HG02970 (cell line): ENCODE results near the gene PRDM11.

Source experiments
- ATAC-seq: cut with Tn5 transposase; IDR thresholded peaks from one replicate; pipeline ENCODE4 v1.9.1; 2021; ENCODE audit warnings: mild to moderate bottlenecking, moderate library complexity, moderate number of reproducible peaks; ENCODE audit not compliant: unreplicated experiment, low FRiP score

PRDM11 gene

DNA sequence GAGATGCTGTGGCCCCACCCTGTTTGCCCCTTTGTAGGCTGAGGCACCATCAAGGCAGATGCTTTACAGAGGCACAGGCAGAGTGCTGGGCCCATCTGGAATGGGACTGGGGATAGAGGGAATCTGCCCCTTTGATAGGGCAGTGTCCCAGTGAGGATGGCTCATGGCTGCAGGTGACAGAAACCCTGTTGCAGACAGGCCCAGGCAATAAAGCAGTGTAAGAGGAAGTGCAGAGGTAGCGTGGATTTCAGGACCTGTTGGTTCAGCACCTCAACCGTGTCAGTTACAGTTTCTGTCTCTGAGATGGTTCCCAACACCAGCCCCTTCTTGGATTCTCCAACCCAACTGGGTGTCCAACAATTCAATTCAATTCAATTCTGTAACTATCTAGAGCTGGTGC lies 25.1 kb downstream of the PRDM11 start:
- ATAC-seq = no peak

DNA sequence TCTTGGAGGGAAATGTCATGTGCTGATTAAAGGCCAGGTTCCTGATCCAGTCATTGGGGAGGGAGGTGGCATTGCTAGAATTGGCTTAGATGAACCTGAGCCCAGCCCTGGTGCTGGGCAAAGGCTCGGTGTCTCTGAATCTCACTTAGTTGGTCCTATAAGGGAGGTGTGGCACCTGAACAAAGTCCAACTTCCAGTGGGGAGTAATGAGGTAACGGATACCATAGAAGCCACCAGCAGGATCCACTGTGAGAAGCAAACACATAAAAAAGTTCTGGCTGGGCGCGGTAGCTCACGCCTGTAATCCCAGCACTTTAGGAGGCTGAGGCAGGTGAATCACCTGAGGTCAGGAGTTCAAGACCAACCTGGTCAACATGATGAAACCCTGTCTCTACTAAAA lies 26.6 kb downstream of the PRDM11 start:
- ATAC-seq = no peak

DNA sequence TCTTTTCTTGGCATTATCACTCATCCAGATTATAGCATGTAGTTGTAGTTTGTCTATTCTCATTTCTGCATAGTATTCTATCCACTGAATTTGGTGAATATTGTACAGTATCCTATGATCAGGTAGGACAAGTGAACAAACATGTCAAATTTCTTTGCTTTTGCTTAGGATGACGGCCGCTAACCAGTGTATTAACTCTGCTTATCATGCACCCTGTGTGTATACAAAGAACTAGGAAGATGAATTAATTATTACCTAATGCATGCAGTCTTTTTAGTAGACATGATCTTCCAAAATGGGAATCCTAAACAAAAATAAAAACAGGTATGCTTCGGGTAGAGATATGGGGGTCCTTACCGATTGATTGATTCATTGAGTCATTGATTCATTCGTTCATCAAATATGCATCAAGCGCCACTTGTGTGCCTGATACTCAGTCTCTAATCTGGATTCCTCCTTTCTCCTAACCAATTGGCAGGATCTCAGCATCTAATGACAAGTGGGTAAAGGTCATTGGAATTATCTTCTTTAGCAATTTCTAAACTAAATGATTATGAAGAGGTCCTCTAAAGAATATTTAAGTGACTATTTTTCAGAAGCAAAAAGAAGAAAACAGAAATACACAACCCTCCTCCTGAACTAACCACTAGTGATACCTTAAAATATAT lies 27.9 kb downstream of the PRDM11 start:
- ATAC-seq = no peak

DNA sequence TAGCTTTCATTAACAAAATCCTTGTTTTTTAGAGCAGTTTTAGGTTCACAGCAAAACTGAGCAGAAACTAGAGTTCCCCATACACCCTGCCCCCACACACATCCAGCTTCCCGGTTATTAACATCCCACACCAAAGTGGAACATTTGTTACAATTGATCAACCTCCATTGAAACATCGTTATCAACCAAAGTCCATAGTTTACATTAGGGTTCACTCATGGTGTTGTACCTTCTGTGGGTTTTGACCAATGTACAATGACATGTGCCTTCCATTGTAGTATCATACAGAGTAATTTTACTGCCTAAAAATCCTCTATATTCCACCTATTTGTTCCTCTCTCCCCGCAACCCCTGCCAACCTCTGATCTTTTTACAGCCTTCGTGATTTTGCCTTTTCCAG lies 28.5 kb downstream of the PRDM11 start:
- ATAC-seq = no peak

DNA sequence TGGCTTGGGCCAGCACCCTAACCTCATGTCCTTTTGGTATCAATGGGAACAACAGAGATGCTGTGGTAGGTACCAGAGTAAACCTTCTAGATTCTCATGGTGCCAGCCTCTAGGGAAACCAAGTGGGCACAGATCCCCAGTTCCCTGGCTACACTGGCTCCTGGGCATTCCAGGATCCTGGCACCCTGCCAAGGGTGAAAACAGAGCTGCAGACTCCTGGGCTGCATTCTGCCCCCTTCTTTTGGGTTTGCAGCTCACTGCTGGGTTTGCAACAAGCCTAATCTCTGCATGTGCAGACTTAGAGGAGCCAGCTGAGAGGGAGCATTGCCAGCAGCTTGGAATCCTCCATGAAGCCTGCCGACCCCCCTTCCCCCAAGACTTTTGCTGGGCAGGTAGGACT lies 30.6 kb downstream of the PRDM11 start:
- ATAC-seq = no peak

DNA sequence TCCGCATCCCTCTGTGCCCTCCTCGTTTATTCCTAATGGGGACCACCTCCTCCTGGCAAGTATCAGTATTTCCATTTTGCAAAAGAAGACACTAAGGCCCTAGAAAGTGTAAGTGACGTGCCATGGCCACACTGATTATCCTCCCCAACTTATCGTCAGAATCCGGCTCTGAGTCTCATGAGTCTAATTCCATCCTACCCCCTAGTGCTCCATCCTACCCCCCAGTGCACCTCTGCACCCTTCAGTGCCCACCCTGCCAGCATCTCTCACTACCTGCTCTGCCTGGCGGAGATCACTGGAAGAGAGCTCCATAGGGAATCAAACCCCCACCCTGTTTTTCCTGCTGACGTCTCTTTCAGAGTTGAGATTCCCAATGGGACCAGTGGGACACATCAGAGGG lies 31.8 kb downstream of the PRDM11 start:
- ATAC-seq = no peak

DNA sequence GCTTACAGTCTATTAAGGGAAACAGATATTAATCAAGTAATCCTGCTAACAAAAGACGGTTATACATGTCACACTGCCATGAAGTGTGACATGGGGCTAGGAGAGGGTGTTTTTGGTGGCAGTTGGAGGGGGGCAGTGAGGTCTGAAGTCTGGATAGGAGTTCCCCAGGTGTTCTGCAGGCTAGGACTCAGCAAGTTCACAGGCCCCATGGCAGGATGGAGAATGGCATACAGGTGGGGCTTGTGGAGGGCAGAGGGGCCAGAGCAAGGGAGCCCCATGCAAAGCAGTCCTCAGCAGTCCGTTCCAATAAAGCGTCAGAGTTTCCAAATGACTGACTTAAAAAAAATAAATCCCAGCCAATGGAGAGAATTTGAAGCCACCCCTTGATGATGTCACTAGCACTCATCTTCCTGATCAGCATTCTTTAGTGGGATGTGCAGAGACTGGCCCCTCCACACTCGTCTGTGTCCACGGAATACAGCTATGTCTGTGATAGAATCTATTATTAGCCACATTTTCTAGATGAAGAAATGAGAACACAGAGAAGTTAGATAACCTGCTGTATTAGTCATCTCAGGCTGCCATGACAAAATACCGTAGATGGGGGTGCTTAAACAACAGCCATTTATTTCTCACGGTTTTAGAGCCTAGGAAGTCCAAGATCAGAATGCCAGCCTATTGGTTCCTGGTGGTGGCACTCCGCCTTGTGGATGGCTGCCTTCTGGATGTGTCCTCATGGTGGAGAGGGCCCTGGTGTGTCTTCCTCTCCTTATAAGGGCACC lies 32.6 kb downstream of the PRDM11 start:
- ATAC-seq = no peak

DNA sequence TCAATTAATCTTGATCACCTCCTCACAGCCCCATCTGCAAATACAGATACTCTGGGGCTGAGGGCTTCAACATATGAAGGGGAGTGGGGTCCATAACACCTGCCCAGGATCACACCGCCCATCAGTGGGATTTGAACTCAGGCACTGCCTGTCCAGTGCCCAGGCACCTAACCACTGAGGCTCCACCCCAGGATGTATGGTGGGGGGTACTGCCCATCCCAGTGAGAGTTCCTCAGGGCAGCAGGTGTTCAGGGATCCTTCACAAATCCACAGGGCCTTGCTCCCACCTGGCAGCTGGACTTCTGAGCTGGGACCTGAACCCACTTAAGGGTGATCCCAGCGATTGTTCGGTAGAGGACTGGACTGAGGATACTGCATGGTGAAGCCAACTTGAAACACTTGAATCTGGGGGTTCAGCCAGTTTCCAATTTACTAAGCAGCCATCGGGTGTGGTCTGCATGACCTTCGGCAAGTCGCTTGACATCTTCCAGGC lies 33.3 kb downstream of the PRDM11 start:
- no peak for ATAC-seq

DNA sequence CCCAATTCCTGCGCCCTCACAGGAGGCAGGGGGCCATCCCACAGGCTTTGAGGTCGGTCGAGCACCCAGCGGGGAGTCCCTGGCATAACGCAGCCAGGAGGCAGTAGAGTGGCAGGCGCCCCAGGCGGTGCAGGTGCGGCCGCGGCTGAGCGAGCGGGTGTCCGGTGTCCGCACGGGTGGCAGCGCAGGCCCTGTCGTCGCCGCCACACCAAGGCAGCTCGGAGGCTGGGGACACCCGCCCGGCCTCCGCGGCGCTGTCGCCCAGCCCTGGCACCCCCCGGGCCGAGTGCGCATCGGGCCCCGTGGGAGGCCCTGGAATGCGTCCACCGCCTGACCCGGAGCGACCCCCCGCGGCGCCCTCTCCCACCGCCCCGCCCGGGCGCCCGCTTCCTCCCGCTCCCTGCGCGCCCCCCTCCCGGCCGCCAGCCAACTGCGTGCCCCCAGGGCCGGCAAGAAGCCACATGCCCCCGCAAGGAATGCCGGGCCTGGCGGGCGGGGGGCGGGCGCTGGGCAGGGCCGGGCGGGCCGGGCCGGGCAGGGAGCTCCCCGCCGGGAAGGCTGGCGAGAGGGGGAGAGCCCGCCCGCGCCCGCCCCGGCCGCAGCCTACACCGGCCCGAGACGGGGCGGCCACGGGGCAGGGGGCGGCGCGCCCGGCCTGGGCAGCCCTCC lies 33.9 kb downstream of the PRDM11 start:
- no peak for ATAC-seq

DNA sequence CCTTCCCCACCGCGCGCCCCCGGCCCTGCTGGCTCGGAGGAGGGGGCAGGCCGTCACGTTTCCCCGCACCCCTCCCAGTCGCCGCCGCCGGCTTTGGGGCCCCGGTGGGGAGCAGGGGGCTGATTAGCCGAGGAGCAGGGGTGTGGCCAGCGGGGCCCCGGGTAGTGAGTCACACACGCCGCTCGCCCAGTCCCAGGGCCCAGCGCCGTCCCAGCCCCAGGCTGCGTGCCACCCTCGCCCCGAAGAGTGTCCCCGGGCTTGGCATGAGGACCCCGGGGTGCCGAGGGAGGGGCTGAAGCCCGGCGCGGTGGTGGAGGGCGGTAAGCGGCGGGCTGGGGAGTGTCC lies 34.4 kb downstream of the PRDM11 start:
- no peak for ATAC-seq

DNA sequence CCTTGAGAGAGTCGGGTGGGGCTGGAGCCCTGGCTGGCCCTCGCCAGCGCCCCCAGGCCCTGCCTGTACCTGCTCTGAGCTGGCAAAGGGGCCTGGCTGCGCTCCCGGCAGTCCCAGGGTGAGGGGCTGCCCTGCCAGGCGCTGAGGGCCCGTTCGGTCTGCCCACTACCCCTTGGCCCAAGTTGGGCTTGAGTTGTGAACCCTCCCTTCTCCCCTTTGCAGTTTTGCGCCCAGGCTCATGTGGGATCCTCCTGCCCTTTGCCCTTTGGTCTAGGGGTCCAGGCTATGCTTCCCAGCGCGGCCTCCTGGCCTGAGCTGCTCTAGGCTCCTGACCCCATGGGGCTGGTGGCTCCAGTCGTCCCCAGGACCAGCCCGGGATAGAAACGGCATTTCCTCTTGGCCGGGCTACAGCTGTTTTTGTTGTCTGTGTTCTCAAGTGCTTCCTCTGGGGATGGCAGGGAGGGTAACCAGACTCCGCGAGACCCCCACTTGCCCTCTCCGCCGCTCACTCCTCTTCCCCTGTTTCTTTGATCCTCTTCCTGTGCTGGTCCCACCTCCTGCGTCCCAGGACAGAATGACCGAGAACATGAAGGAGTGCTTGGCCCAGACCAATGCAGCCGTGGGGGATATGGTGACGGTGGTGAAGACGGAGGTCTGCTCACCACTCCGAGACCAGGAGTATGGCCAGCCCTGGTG lies 34.9 kb downstream of the PRDM11 start:
- no peak for ATAC-seq

DNA sequence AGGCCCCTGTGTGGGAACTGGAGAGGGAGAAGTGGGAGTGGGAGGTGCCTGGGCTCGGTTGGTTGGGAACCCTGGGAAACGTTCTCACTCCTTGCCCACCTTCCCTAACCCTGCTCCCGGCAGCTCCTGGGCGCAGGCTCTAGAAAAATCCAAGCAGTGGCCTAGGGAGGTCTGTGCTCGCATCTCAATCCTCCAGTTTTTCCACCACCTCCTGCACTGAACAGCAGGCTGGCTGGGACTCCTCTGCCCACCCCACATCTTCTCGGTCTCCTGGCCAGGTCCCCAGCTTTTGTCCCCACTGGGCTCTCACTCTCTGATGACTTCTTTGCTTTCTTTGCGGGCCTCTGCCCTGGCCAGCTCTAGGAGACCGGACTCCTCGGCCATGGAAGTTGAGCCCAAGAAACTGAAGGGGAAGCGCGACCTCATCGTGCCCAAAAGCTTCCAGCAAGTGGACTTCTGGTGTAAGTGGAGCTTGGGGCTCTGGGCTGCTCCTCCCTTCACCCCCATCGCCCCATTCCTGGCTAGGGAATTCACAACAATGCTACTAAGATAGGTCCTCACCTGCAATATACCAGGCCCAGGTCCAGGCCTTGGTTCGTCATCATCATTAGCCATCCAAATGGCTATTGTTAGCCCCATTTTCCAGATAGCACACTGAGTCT lies 35.6 kb downstream of the PRDM11 start:
- no peak for ATAC-seq

DNA sequence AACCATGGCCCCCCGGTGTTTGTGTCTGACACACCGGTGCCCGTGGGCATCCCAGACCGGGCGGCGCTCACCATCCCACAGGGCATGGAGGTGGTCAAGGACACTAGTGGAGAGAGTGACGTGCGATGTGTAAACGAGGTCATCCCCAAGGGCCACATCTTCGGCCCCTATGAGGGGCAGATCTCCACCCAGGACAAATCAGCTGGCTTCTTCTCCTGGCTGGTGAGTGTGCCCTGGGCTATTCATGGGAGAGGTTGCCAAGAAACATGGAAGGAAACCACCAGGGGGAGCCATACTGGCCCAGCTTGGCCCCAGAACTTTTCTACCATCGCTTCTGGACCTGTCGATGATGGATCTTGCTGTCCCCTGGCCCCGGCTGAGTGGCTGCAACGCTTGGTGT lies 36.5 kb downstream of the PRDM11 start:
- no peak for ATAC-seq

DNA sequence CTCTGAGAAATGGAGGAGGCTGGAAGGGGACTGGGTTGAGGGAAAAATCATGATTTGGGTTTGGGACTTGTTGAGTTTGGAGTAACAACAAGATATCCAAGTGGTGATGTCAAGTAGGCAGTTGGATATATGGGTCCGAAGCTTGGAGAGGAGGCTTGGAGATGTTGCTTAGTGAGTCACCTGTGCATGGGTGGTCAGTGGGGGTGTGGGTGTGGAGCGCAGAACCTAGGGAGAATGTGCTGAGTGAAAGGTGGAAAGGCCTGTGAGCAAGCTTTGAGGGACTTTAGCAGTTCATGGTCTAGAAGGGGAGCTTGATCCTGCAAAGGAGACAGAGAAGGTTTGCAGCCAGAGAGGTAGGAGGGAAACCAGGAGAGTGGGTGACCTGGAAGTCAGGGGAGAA lies 38.2 kb downstream of the PRDM11 start:
- ATAC-seq = no peak

DNA sequence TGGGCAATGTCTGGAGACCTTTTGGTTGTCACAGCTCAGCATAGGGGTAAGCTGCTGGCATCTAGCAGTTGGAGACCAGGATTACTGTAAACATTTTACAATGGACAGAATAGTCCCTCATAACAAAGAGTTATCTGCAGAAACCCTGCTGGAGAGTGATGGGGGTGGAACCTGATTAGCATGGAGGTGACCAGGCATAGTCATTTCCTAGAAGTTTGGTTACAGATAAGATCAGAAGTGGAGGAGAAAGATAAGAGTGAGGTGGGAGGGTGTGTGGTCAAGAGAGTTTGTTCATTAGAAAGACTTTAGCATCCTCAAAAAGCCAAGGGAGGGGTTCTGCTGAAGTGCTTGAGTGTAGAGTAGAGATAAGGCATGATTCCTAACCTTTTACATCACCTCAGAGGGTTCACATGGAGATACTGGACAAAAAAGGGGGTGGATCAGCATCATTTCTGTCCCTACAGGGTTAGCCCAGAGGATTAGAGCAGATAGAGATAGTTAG lies 38.8 kb downstream of the PRDM11 start:
- ATAC-seq = no peak

DNA sequence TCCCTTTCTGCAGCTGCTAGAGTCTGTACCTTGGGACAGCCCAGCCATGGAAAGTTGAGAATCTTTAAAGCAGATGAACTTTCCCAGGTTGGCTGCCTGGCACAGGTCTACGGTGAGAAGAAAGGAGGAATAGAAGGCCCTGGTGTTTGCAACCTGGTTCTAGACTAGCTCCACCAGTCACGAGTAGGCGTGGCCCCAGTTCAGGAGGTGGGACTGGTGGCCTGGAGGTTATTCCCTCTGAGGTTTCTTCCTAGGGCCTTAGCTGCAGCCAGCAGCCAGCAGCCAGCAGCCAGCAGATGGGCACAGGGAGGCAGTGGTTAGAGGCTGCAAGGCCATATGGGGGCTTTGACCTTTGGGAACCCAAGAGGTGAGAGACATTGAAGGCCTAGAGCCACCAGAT lies 40.9 kb downstream of the PRDM11 start:
- ATAC-seq = no peak

DNA sequence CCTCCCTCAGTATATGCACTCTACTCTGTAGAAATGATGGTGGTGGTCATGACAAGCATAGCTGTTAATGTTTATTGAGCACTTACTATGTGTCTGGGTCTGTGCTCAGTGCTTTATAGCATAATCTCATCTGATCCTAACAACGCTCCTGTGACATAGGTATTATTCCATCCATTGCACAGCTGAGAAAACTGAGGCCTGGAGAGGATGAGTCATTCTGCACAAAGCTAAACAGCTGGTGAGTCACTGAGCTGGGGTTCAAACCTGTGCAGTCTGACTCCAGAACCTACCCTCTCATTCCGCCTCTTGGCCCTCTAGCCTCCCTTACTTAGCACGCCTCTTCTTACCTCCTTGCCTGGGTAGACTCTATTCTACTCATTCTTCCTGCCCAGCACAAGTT lies 41.7 kb downstream of the PRDM11 start:
- no peak for ATAC-seq

DNA sequence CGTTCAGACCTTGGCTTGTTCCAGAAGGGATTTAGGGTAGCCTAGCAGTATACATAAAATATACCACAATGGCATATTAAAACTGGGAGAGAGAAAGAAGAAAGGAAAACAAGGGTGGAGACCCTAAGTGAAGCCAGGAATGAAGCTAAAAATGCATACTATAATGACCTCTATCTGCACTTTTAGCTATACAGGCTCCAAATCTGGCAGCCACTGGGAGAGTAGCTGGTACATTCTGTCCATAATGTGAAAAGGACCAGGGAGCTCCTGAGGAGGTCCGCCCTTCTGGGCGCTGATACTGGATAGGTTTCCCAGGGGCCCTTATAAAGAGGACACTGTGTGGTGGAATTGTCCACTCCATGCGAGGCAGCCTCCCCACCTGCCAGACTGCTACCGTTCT lies 42.8 kb downstream of the PRDM11 start:
- ATAC-seq = no peak

DNA sequence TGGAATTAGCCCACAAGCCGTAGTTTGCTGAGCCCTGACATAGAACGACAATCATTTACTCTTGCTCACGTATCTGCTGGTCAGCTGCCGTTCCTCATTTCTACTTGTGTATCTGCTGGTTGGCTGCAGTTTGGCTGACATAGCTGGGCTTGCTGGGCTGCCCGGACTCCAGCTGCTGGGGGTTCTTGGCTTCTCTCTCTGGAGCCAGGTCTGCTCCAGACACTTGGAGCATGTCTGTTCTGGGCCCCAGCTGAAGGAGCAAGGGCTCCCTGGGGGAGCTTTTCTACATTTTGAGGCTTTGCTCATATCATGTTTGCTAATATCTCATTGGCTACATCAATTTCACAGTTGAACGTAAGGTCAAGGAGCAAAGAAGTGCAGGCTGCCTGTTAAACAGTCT lies 47.3 kb downstream of the PRDM11 start:
- ATAC-seq = no peak

DNA sequence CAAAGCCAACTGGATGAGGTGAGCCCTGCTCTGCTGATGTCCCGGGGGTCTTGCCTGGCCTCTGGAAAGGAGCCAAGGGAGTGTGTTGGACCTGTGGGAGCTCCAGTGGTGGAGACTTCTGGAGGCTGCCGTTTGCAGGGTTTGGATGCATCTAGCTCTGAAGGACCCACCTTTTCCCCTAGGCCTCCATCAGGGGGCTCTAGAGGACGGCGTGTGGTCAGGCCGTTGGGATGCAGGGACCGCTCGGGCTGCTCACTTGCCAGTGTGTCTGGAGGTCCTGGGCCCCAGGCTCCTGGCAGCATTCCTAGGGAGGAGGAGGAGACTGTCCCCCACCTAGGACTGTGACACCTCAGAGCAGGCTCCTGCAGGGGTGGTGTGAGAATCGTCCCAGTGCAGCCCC lies 58.3 kb downstream of the PRDM11 start:
- no peak for ATAC-seq
